Fibroblast of pulmonary artery (primary cell): ENCODE results near the gene RIC1.
"Not testable (repeated sequence)": the region's sequence is repeated elsewhere in the genome, so short reads cannot be mapped to it uniquely, and the experiment has no call there.

ENCODE experiments used
- DNase-seq: peaks from one replicate; pipeline ENCODE4 v3.0.0-alpha.2; 2010; ENCODE audit warnings: low read depth
- H3K4me3 ChIP-seq: replicated peaks from 2 replicates; pipeline ENCODE4 v1.5.1; 2011; ENCODE audit warnings: low read depth, mild to moderate bottlenecking, control low read depth, low read length, moderate library complexity
- CTCF ChIP-seq: IDR thresholded peaks from 2 replicates; pipeline ENCODE4 v1.5.1; 2011; ENCODE audit warnings: mild to moderate bottlenecking, control low read depth, low read length, inconsistent platforms; ENCODE audit errors: missing control alignments

RIC1 gene

DNA sequence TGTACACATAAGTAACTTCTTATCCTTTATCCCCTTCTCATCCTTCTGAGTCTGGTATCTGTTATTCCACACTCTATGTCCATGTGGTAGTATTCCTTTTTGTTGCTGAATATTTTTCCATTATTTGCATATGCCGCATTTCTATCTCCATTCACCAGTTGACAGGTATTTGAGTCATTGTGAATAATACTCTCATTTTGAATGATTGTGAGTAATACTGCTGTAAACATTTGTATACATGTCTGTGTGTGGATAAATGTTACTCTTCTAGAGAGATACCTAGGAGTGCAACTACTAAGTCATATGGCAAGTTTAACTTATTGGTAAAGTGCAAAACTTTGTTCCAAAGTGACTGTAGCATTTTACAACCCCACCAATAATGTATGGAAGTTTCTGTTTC is 15.6 kb downstream of the RIC1 start:
- TF ChIP-seq CTCF, result no peak
- no peak for DNase-seq

DNA sequence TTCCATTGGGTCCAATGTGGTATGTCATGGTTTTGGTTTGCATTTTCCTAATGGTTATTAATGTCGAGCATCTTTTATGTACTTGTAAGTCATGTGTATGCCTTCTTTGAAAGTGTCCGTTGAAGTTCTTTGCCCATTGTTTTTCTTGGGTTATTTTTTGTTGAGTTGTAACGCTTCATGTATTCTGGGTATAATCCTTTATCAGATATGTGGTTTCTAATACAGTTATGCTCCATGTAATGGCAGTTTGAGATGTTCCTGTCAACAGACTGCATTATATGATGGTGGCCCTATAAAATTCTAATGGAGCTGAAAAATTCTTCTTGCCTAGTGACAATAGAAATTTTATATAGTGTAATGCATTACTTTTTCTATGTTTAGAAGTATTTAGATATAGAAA is 17.2 kb downstream of the RIC1 start:
- H3K4me3 ChIP-seq, result no peak overlapping the region
- no peak for TF ChIP-seq CTCF
- DNase-seq, result no peak

More for the DNA sequence above, 15.6 kb downstream of the RIC1 start:
- H3K4me3 ChIP-seq, result no peak overlapping the region

GRCh38 chr9:5650356-5651105 is 21.6 kb downstream of the RIC1 start:
- no peak for TF ChIP-seq CTCF
- no peak for DNase-seq
- no peak overlapping the region for H3K4me3 ChIP-seq

- no peak overlapping the region for H3K4me3 ChIP-seq
- peak; percentile 67 for DNase-seq
- TF ChIP-seq CTCF, result no peak
Observed at GRCh38 chr9:5651246-5651645, 22.3 kb downstream of the RIC1 start.

DNA sequence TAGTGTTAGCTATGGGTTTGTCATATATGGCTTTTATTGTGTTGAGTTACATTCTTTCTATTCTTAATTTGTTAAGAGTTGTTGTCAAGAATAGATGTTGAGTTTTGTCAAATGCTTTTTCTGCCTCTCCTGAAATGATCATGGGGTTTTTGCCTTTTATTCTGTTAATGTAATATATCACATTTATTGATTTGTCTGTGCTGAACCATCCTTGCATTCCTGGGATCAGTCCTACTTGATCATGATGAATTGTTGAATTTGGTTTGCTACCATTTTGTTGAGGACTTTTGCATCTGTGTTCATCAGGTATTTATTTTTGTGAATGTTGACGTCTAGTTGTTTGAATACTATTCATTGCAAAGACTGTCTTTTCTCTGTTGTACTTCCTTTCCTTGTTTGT is 23.9 kb downstream of the RIC1 start:
- TF ChIP-seq CTCF, result no peak
- no peak overlapping the region for H3K4me3 ChIP-seq
- peak; percentile 17 for DNase-seq

- not testable (repeated sequence) for H3K4me3 ChIP-seq, DNase-seq
Observed at GRCh38 chr9:5662804-5663203, 33.9 kb downstream of the RIC1 start.

DNA sequence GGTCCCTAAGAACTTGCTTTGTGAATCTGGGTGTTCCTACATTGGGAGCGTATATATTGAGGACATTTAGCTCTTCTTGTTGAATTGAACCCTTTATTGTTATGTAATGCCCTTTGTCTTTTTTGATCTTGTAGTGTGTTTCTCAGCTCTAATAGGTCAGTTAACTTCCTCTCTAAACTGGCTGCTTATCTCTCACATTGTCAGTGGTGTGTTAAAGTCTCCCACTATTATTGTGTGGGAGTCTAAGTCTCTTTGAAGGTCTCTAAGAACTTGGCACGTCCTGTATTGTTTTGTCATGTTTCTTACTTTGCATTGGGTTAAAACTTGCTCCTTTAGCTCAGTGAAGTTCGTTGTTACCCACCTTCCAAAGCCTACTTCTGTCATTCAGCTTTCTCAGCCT is 36.2 kb downstream of the RIC1 start:
- H3K4me3 ChIP-seq, result no peak overlapping the region
- DNase-seq, result peak; percentile 59
- TF ChIP-seq CTCF, result no peak
